ENCODE measurements around the gene APP.

DNA sequence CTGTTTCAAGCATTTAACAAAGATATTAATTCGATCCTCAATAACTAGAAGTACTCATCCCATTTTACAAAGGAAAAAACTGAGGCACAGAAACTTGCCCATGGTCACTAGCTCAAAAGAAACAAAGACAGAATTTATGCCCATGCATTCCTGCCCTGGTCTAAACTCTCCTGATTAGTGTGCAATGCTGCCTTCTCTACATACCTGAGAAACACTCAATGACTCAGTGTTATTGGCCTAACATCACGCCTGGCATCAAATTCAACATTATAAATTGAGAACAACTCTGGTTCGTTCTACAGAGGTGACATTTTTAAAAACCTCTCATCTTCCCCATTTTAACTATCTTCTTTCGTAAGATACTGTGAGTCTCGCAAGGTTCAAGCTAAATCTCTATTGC, 5.2 kb downstream of the APP start:
- no peak for TF ChIP-seq EZH2 (IDR thresholded peaks at IDR 0.05; ENCODE audit: borderline replicate concordance)
- TF ChIP-seq CTCF (IDR thresholded peaks at IDR 0.05; ENCODE audit: poor library complexity): no peak
